Body of pancreas (tissue), 4 donors: ENCODE results near the gene IL25. TPM values are rescaled to one million over a fixed set of nuclear protein-coding genes. Genes with fewer than 3 reads are reported as not detected.
A peak's percentile ranks its signal among the peaks of the same experiment; 100 is the strongest.

Experiments used
- ATAC-seq: fragments of 150-250 bp; one replicate; pipeline ENCODE4 v1.9.1; 2016
- DNase-seq, 4 donors: peaks; one replicate each; pipeline ENCODE4 v3.0.0-alpha.2; 2019
- H3K27ac ChIP-seq, 4 donors: fragments of 200-600 bp; sonication (generic); 1 replicate in 3 of 4; 2 replicates in 1 of 4; pipeline versions ENCODE4 v1.5.1 to v1.6.1; 2016 to 2019; ENCODE audit warnings: mild to moderate bottlenecking in 1 of 4, mixed read lengths in 1 of 4, moderate library complexity in 1 of 4
- H3K27me3 ChIP-seq, 2 donors: fragments of 200-600 bp; sonication (generic); one replicate each; pipeline ENCODE4 v1.6.0; 2016; ENCODE audit warnings: mild to moderate bottlenecking in 1 of 2
- H3K36me3 ChIP-seq, 2 donors: fragments of 200-600 bp; sonication (generic); replicated peaks in 1 of 2; 2 replicates each; pipeline ENCODE4 v1.5.1; 2016; ENCODE audit warnings: low read depth in 2 of 2; ENCODE audit not compliant: insufficient read depth in 1 of 2
- H3K4me1 ChIP-seq: fragments of 200-600 bp; sonication (generic); one replicate; pipeline ENCODE4 v1.6.0; 2016
- H3K4me3 ChIP-seq, 2 donors: fragments of 200-600 bp; sonication (generic); 1 replicate in 1 of 2; 2 replicates in 1 of 2; pipeline ENCODE4 v1.5.1; 2016 to 2019
- H3K9me3 ChIP-seq, 3 donors: fragments of 200-600 bp; sonication (generic); 1 replicate in 2 of 3; 2 replicates in 1 of 3; pipeline ENCODE4 v1.5.1; 2016
- CTCF ChIP-seq, 7 experiments: fragments of 450-650 bp in 4 of 7; fragments of 200-600 bp in 3 of 7; sonication (generic) in 3 of 7; IDR thresholded peaks; one replicate each; pipeline ENCODE4 v1.5.1; 2016 to 2019; ENCODE audit warnings: antibody characterized with exemption in 7 of 7
- POLR2A ChIP-seq, 3 donors: fragments of 450-650 bp; IDR thresholded peaks; one replicate each; pipeline ENCODE4 v1.6.1; 2016; ENCODE audit warnings: antibody characterized with exemption in 3 of 3, mild to moderate bottlenecking in 2 of 3
- WGBS, 2 donors: methylation state at CpG; one replicate each; pipeline ENCODE4 v1.1.5; 2017; 5-methylcytosine and 5-hydroxymethylcytosine counted together
- intact Hi-C: fragments of 100-400 bp; cut with DNase I; formaldehyde crosslinking; loops from one replicate; pipeline ENCODE4 v1.15.1; 2023
- total RNA-seq, 2 donors: library from RNA; depleted of rRNA; stranded (reverse); fragments of >200 nt; gene quantifications; one replicate each; pipeline ENCODE4 v1.1.0, GENCODE V29; 2016

IL25 gene
- total RNA-seq, 2 donors from 2014 or later = not detected

DNA sequence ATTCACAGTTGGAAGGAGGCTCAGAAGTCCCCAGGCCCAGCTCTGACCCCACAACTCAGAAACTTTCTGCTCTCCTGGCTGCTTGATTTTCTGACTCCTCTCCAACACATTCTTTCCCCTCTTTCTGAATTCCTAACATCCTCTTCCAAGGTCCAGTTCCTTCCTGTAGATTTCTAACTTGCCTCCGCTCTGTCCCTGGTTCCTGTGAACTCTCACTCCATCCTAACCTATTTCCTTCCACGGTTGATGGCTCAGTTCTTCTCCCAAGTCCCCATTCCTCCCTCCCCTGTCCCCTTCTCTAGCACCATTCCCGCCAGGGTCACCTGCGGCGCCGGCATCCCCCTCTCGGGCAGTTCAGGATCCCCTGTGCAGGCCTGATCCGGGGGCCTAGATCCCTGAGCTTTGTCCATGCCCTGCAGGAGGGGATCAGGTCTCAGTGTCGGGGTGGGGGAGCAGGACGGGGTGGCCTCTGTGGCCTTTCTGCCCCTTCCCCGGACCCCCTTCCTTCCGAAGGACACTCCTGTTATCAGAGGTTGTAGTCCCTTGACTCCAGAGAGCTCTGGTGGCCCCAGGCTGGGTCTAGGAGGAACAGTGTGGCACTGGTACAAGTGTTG is 13.9 kb upstream of the IL25 start:
- DNase-seq = no peak
- H3K9me3 ChIP-seq = no peaks in the 10 kb centered on the region
- H3K27me3 ChIP-seq = no peaks in the 10 kb centered on the region

DNA sequence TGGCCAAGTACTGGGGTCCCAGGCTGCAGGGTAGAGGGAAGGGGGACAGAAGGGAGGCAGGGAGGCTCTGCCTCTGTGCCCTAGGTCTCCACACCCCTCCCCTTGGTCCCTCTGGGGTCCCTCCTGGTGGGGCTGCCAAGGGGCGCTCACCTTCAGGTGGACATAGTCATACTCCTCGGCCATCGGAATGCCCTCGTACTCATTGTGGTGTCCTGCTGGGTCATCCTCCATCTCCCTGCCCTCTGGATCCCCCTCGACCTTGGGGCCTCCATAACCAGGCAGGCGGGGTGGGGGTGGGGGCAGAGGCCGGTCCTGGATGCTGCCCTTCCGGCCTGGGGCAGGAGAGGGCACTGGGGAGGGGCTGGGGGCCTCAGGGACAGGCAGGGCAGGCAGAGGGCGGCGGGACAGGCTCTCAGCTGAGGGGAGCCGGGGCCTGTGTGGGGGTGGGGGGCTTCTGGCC is 13.4 kb upstream of the IL25 start:
- peaks cover 0 to 3% of the 10 kb centered on the region in 2 donors for H3K27me3 ChIP-seq
- no peak for ATAC-seq
- no peaks in the 10 kb centered on the region for H3K4me1 ChIP-seq
- H3K27ac ChIP-seq = no peak overlapping the region
- no peak overlapping the region for H3K4me3 ChIP-seq
- no peaks in the 10 kb centered on the region for H3K36me3 ChIP-seq
- 75 to 83% methylated on average over 5 to 11 of the region's 11 CpGs for WGBS, 2 donors
- no peak for DNase-seq
- intact Hi-C loops = no loop called here
- H3K9me3 ChIP-seq = no peaks in the 10 kb centered on the region
- no peak for TF ChIP-seq CTCF (IDR thresholded peaks at IDR 0.05)
- TF ChIP-seq POLR2A (IDR thresholded peaks at IDR 0.05) = no peak

More for the DNA sequence above, 13.9 kb upstream of the IL25 start:
- ATAC-seq = no peak
- H3K27ac ChIP-seq = no peak overlapping the region
- no peak overlapping the region for H3K4me3 ChIP-seq
- no peaks in the 10 kb centered on the region for H3K36me3 ChIP-seq
- no peaks in the 10 kb centered on the region for H3K4me1 ChIP-seq
- TF ChIP-seq CTCF (IDR thresholded peaks at IDR 0.05) = no peak
- TF ChIP-seq POLR2A (IDR thresholded peaks at IDR 0.05) = no peak
- intact Hi-C loops = no loop called here
- WGBS, 2 donors = 83 to 87% methylated on average over 11 to 12 of the region's 12 CpGs

DNA sequence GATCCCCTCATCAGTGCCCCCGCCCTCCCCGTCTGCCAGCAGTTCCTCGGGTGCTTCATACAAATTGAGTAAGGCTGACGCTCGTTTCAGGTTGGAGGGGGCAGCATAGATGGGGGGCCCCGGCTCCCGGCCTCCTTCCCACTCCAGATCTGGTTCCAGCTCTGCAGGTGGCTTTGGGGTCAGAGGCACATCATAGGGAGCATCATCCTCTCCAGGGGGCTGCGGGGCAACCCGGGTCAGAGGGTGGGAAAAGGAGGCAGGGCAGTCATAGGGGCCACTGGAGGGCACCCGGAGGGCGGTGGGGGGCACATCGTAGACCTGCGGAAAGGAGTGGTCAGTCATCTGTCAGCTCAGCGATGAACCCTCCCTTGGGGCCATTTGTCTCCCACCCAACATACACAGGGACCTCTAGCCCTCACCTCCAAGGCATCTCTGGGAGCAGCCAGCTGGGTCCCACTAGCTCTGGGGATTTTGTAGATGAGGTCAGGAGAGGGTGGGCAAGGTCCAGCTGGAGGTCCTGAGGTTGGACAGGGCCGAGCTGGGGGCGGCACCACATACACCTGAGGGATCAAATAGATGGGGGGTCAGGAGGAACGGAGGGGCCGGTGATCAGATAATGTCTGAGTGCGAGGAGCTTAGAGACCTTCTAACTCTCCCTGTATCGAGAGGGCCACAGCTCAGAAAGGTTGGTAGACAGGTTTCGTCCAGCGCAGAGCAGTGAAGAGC is 12.7 kb upstream of the IL25 start:
- 77 to 80% methylated on average over 19 to 22 of the region's 22 CpGs for WGBS, 2 donors
- no peak overlapping the region for H3K27ac ChIP-seq
- no peak overlapping the region for H3K4me3 ChIP-seq
- H3K9me3 ChIP-seq = no peaks in the 10 kb centered on the region
- ATAC-seq (no peak), DNase-seq (no peak)
- H3K36me3 ChIP-seq = no peaks in the 10 kb centered on the region
- peaks cover 0 to 8% of the 10 kb centered on the region in 2 donors for H3K27me3 ChIP-seq
- intact Hi-C loops = no loop called here
- TF ChIP-seq POLR2A (IDR thresholded peaks at IDR 0.05) = no peak
- no peak for TF ChIP-seq CTCF (IDR thresholded peaks at IDR 0.05)
- H3K4me1 ChIP-seq = peaks cover 1% of the 10 kb centered on the region

GRCh38 chr14:23360496-23360895 is 12.1 kb upstream of the IL25 start:
- H3K27me3 ChIP-seq = peaks cover 0 to 14% of the 10 kb centered on the region in 2 donors
- ATAC-seq (no peak), DNase-seq (peak in 1 of 4 donors; percentile 21)
- H3K36me3 ChIP-seq = no peaks in the 10 kb centered on the region
- H3K9me3 ChIP-seq = no peaks in the 10 kb centered on the region
- intact Hi-C loops = no loop called here
- H3K27ac ChIP-seq = no peak overlapping the region
- H3K4me3 ChIP-seq = no peak overlapping the region
- WGBS, 2 donors = 75 to 80% methylated on average over 2 to 9 of the region's 11 CpGs
- H3K4me1 ChIP-seq = peaks cover 8% of the 10 kb centered on the region
- peak in 1 of 7 experiments; percentile 35 for TF ChIP-seq CTCF (IDR thresholded peaks at IDR 0.05)
- no peak for TF ChIP-seq POLR2A (IDR thresholded peaks at IDR 0.05)
